VCaP (cell line): ENCODE measurements around the gene CTNND2.

Experiments used
- H3K27ac ChIP-seq: fragments of 450-650 bp; 2 replicates; pipeline ENCODE4 v1.5.1; 2017
- CTCF ChIP-seq: fragments of 450-650 bp; conservative IDR thresholded peaks from 2 replicates; pipeline ENCODE4 v1.5.1; 2017; ENCODE audit warnings: mild to moderate bottlenecking, moderate library complexity

Gene CTNND2

GRCh38 chr5:11510889-11511288 is 393.4 kb downstream of the CTNND2 start:
- no peak for TF ChIP-seq CTCF
- no peak overlapping the region for H3K27ac ChIP-seq

- H3K27ac ChIP-seq, result peak overlapping the region; percentile 26
- TF ChIP-seq CTCF, result no peak
Measured at GRCh38 chr5:11509793-11510192, 394.5 kb downstream of the CTNND2 start.

- TF ChIP-seq CTCF, result no peak
- no peak overlapping the region for H3K27ac ChIP-seq
Measured at GRCh38 chr5:11507156-11507910, 396.9 kb downstream of the CTNND2 start.

- no peak for TF ChIP-seq CTCF
- no peak overlapping the region for H3K27ac ChIP-seq
Measured at GRCh38 chr5:11504886-11505193, 399.4 kb downstream of the CTNND2 start.

- H3K27ac ChIP-seq, result no peak overlapping the region
Measured at GRCh38 chr5:11504065-11504885, 400.0 kb downstream of the CTNND2 start.

GRCh38 chr5:11502783-11503182 is 401.5 kb downstream of the CTNND2 start:
- TF ChIP-seq CTCF, result no peak
- H3K27ac ChIP-seq, result no peak overlapping the region

More at GRCh38 chr5:11504065-11504885, 400.0 kb downstream of the CTNND2 start:
- no peak for TF ChIP-seq CTCF

GRCh38 chr5:11497651-11498050 is 406.6 kb downstream of the CTNND2 start:
- TF ChIP-seq CTCF, result no peak

More at GRCh38 chr5:11497651-11498050, 406.6 kb downstream of the CTNND2 start:
- no peak overlapping the region for H3K27ac ChIP-seq
